ENCODE data around the gene CTBS.
A peak's percentile ranks its signal among the peaks of the same experiment; 100 is the strongest.

CTBS gene

GRCh38 chr1:84506002-84506728 is 68.1 kb downstream of the CTBS start, which contains the start of the genes GNG5 and SPATA1:
TSS of gene GNG5 (minus strand) at chr1:84506581. CDS start at chr1:84506091, 490 bp downstream.
TSS of gene SPATA1 (plus strand) at chr1:84506386. CDS start at chr1:84516360, 9,974 bp downstream.
- DNase-seq (ENCODE audit: low spot score): peak; percentile 98

GRCh38 chr1:84505493-84506001 is 68.7 kb downstream of the CTBS start:
- DNase-seq (ENCODE audit: low spot score): no peak

GRCh38 chr1:84504580-84505492 is 69.4 kb downstream of the CTBS start:
- DNase-seq (ENCODE audit: low spot score): no peak

GRCh38 chr1:84502927-84503326 is 71.3 kb downstream of the CTBS start:
- DNase-seq (ENCODE audit: low spot score): no peak

All from ecto neural progenitor cell (in vitro differentiated cells).